Loucy (cell line): ENCODE measurements around the gene SPI1.

Experiments
- CTCF ChIP-seq: fragments of 200-600 bp; sonication (generic); conservative IDR thresholded peaks from 2 replicates; pipeline ENCODE4 v1.5.1; 2014; ENCODE audit warnings: mild to moderate bottlenecking, antibody characterized with exemption, low read length
- EZH2phosphoT487 ChIP-seq: fragments of 200-600 bp; IDR thresholded peaks from 2 replicates; pipeline ENCODE4 v1.6.1; 2018; ENCODE audit warnings: antibody characterized with exemption, mild to moderate bottlenecking, moderate library complexity, borderline replicate concordance

- TF ChIP-seq CTCF (no peak), EZH2phosphoT487 (no peak)
Measured at GRCh38 chr11:47406896-47407745, 28.8 kb upstream of the SPI1 start.
